ENCODE measurements around the gene UNC119B.

UNC119B gene

DNA sequence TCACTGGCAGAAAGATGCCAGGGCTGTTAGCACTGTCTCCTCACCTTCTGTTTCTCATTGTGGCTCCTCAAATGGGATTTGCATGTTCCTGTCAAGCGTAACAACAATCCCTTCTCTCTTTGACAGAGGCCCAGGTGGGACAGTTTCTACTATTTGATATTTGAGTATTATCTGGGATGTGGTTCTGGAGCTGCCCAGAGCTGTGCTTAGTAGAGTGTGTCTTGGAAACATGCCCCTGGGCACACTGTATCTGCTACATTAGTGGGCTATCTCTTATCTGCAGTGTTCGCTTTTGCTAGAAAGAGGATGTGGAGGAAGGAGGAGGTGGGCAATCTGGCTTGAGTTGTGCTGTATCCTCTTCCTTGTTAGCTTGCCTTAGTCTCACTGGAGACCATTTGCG, 11.6 kb downstream of the UNC119B start:
- Histone ChIP-seq H3K4me3 (ENCODE audit: low read depth, low read length) (no peak overlapping the region), H3K27ac (no peak overlapping the region), H3K27me3 (replicated peaks) (no peaks in the 10 kb centered on the region), H3K36me3 (replicated peaks) (peaks cover 39% of the 10 kb centered on the region)
- in situ Hi-C loops (cut with HindIII; ENCODE audit: low pct_ligation_motif_present, low sequenced_read_pairs) = no loop called here
- no peak for DNase-seq
- TF ChIP-seq, protein P1, sequence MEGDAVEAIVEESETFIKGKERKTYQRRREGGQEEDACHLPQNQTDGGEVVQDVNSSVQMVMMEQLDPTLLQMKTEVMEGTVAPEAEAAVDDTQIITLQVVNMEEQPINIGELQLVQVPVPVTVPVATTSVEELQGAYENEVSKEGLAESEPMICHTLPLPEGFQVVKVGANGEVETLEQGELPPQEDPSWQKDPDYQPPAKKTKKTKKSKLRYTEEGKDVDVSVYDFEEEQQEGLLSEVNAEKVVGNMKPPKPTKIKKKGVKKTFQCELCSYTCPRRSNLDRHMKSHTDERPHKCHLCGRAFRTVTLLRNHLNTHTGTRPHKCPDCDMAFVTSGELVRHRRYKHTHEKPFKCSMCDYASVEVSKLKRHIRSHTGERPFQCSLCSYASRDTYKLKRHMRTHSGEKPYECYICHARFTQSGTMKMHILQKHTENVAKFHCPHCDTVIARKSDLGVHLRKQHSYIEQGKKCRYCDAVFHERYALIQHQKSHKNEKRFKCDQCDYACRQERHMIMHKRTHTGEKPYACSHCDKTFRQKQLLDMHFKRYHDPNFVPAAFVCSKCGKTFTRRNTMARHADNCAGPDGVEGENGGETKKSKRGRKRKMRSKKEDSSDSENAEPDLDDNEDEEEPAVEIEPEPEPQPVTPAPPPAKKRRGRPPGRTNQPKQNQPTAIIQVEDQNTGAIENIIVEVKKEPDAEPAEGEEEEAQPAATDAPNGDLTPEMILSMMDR (IDR thresholded peaks at IDR 0.05; ENCODE audit: low read depth, low read length, missing control alignments) = no peak

DNA sequence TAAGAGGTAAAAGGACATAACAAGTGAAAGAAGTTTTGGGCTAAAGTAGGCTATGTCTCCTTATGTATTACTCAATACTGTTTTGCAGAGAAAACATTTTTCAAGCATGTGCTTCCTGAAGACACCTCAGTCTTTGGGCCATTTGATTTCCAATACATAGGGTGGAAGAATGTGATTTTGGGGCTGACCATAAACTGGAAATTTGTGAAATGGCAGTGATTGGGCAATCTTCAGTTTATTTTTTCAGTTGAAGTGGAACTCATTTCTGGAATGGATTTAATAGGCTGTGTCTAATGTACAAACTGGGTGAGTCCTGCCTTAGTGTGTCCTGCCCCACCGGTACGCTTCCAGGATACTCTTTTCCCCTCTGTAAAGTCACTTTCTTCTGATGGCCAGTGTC, 12.5 kb downstream of the UNC119B start:
- DNase-seq = no peak
- Histone ChIP-seq H3K27ac (no peak overlapping the region), H3K36me3 (replicated peaks) (peaks cover 35% of the 10 kb centered on the region), H3K27me3 (replicated peaks) (no peaks in the 10 kb centered on the region), H3K4me3 (ENCODE audit: low read depth, low read length) (no peak overlapping the region)
- in situ Hi-C loops (cut with HindIII; ENCODE audit: low pct_ligation_motif_present, low sequenced_read_pairs) = no loop called here
- TF ChIP-seq, protein P1 (IDR thresholded peaks at IDR 0.05; ENCODE audit: low read depth, low read length, missing control alignments) = no peak

DNA sequence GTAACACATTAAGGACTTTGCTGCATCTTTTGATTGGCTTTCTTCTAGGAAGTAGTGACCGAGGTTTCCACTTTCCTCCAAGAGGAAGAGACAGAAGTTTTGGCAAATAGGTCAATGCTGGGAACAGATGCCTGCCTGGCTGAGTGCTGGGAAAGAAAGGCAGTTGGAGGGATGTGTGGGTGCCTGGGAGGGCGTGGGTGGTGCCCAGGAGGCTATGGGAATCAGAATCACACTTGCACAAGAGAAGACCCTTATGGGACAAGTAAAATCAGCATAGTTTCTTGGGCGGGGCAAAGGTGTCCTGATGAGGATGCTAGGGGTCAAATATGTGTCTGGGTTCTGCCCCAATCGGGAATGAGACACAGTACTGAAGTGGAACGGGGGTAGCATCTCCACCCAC, 14.5 kb downstream of the UNC119B start:
- Histone ChIP-seq H3K4me3 (ENCODE audit: low read depth, low read length) (no peak overlapping the region), H3K36me3 (replicated peaks) (peaks cover 22% of the 10 kb centered on the region), H3K27me3 (replicated peaks) (no peaks in the 10 kb centered on the region), H3K27ac (no peak overlapping the region)
- in situ Hi-C loops (cut with HindIII; ENCODE audit: low pct_ligation_motif_present, low sequenced_read_pairs) = no loop called here
- DNase-seq = no peak
- TF ChIP-seq, protein P1 (IDR thresholded peaks at IDR 0.05; ENCODE audit: low read depth, low read length, missing control alignments) = no peak

DNA sequence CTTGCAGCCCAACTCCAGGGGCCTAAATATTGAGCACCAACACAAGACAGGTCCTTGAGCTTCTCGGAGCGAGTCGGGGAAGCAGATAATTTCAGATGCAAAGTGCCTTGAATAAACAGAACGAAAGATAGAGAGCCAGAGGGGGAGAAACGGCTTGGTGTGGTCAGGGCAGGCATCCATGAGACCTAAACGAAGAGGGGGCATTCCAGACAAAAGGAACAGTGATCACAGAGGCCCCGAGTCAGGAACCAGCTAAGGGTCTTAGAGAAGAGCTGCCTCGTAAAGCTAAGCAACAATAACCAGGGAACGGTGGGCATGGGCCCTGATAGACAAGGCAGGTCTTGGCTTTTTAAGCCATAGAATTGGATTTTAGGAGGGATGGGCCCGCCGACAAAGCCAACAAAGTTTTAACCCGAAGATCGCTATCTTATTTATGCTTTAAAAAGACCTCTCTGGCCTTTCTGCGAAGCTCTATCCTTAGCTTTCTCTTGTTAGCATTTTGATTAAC, 14.9 kb downstream of the UNC119B start:
- in situ Hi-C loops (cut with HindIII; ENCODE audit: low pct_ligation_motif_present, low sequenced_read_pairs) = no loop called here
- H3K27ac ChIP-seq = no peak overlapping the region
- H3K4me3 ChIP-seq (ENCODE audit: low read depth, low read length) = peak overlapping the region; percentile 59
- DNase-seq = no peak
- H3K36me3 ChIP-seq (replicated peaks) = peaks cover 17% of the 10 kb centered on the region
- TF ChIP-seq, protein P1 (IDR thresholded peaks at IDR 0.05; ENCODE audit: low read depth, low read length, missing control alignments) = no peak
- H3K27me3 ChIP-seq (replicated peaks) = no peaks in the 10 kb centered on the region

DNA sequence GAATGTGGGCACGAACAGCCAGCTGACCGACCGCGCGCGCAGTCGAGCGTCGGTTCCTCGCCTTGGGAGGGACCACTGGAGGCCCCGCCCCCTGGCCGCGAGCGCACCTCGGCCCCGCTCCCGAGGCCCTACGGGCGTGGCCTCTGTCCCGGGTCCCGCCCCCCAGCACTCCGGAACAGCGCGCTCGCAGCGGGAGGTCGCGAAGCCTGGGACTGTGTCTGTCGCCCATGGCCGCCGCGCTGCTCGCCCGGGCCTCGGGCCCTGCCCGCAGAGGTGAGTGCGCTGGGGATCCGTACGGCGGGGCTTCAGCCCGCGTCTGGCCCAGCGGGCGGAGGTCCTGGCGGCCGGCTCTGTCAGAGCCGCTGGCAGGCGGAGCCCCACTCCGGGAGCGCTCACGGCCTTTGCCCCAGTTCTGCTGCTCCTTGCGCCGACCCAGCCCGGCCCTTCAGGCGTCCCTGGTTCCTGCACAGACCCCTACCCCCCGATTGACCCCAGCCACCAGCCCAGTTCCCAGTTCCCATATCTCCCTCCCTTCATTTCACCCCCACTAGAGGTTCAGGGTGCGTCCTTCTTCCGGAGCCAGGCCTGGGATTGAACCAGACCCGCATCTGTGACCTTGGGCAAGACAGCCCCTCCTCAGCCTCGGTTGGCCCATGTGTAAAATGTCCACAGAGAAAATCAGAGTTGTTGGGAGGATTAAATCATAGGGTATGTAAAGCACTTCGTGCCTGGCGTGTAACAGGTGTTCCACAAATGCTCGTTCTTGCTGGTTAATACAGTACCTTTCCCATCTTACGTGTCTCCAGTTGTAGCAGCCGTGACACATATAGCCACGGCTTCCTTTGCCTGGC, 15.6 kb downstream of the UNC119B start, which contains the start of gene ACADS:
ACADS (plus strand) TSS at position 168 of the 851 bp plus-strand sequence; CDS start at position 228, 60 bp downstream.
- Histone ChIP-seq H3K27me3 (replicated peaks) (no peaks in the 10 kb centered on the region), H3K27ac (peak within 1 kb of the TSS; percentile 25), H3K36me3 (replicated peaks) (peaks cover 16% of the 10 kb centered on the region), H3K4me3 (ENCODE audit: low read depth, low read length) (peak within 1 kb of the TSS; percentile 59)
- DNase-seq = peak; percentile 61
- TF ChIP-seq, protein P1 (IDR thresholded peaks at IDR 0.05; ENCODE audit: low read depth, low read length, missing control alignments) = no peak
- in situ Hi-C loops (cut with HindIII; ENCODE audit: low pct_ligation_motif_present, low sequenced_read_pairs) = no loop called here

Data from brain microvascular endothelial cell (primary cell).